GM19328 (cell line): ENCODE results near the gene SLAMF1.
A peak's percentile ranks its signal among the peaks of the same experiment; 100 is the strongest.
"Not testable (repeated sequence)": the region's sequence is repeated elsewhere in the genome, so short reads cannot be mapped to it uniquely, and the experiment has no call there.

ENCODE experiments used
- ATAC-seq: cut with Tn5 transposase; IDR thresholded peaks from one replicate; pipeline ENCODE4 v1.9.1; 2021; ENCODE audit warnings: mild to moderate bottlenecking, moderate library complexity; ENCODE audit not compliant: unreplicated experiment

SLAMF1 gene

GRCh38 chr1:160665330-160666078 lies 18.7 kb upstream of the SLAMF1 start:
- no peak for ATAC-seq

GRCh38 chr1:160664573-160665051 lies 17.8 kb upstream of the SLAMF1 start:
- ATAC-seq, result peak; percentile 51

GRCh38 chr1:160662910-160663309 lies 16.1 kb upstream of the SLAMF1 start:
- ATAC-seq, result no peak

- no peak for ATAC-seq
Measured at GRCh38 chr1:160659566-160659965, 12.7 kb upstream of the SLAMF1 start.

- ATAC-seq, result no peak
Measured at GRCh38 chr1:160658814-160659193, 12.0 kb upstream of the SLAMF1 start.

GRCh38 chr1:160658162-160658813 lies 11.4 kb upstream of the SLAMF1 start:
- no peak for ATAC-seq

- ATAC-seq, result no peak
Measured at GRCh38 chr1:160657250-160657781, 10.5 kb upstream of the SLAMF1 start.

- ATAC-seq, result no peak
Measured at GRCh38 chr1:160656737-160657136, 9.9 kb upstream of the SLAMF1 start.

GRCh38 chr1:160653620-160654016 lies 6.8 kb upstream of the SLAMF1 start:
- ATAC-seq, result no peak

- no peak for ATAC-seq
Measured at GRCh38 chr1:160652924-160653619, 6.2 kb upstream of the SLAMF1 start.

GRCh38 chr1:160652065-160652641 lies 5.3 kb upstream of the SLAMF1 start:
- not testable (repeated sequence) for ATAC-seq

- ATAC-seq, result no peak
Measured at GRCh38 chr1:160651433-160652064, 4.7 kb upstream of the SLAMF1 start.

- no peak for ATAC-seq
Measured at GRCh38 chr1:160647329-160647720, 481 bp upstream of the SLAMF1 start.

- no peak for ATAC-seq
Measured at GRCh38 chr1:160646180-160646579, 664 bp downstream of the SLAMF1 start.

GRCh38 chr1:160645386-160646130 lies 1.3 kb downstream of the SLAMF1 start:
- no peak for ATAC-seq

- no peak for ATAC-seq
Measured at GRCh38 chr1:160644399-160644798, 2.4 kb downstream of the SLAMF1 start.

GRCh38 chr1:160643138-160643537 lies 3.7 kb downstream of the SLAMF1 start:
- no peak for ATAC-seq

- ATAC-seq, result no peak
Measured at GRCh38 chr1:160642281-160642644, 4.6 kb downstream of the SLAMF1 start.

- no peak for ATAC-seq
Measured at GRCh38 chr1:160641323-160642280, 5.2 kb downstream of the SLAMF1 start.
